Fibroblast of mammary gland (primary cell): Measurements from ENCODE around the gene SDE2.

Experiments
- DNase-seq: peaks from one replicate; pipeline ENCODE4 v3.0.0-alpha.2; 2010; ENCODE audit warnings: low read depth
- H3K4me3 ChIP-seq: 2 replicates; pipeline ENCODE4 v1.5.1; 2011; ENCODE audit warnings: low read depth, mild to moderate bottlenecking, low read length, moderate library complexity; ENCODE audit not compliant: control insufficient read depth
- TF ChIP-seq, protein P1 (sequence below): conservative IDR thresholded peaks from 2 replicates; pipeline ENCODE4 v1.5.1; 2011; ENCODE audit warnings: low read depth, low read length, inconsistent platforms; ENCODE audit not compliant: control insufficient read depth, insufficient read depth

The SDE2 gene

DNA sequence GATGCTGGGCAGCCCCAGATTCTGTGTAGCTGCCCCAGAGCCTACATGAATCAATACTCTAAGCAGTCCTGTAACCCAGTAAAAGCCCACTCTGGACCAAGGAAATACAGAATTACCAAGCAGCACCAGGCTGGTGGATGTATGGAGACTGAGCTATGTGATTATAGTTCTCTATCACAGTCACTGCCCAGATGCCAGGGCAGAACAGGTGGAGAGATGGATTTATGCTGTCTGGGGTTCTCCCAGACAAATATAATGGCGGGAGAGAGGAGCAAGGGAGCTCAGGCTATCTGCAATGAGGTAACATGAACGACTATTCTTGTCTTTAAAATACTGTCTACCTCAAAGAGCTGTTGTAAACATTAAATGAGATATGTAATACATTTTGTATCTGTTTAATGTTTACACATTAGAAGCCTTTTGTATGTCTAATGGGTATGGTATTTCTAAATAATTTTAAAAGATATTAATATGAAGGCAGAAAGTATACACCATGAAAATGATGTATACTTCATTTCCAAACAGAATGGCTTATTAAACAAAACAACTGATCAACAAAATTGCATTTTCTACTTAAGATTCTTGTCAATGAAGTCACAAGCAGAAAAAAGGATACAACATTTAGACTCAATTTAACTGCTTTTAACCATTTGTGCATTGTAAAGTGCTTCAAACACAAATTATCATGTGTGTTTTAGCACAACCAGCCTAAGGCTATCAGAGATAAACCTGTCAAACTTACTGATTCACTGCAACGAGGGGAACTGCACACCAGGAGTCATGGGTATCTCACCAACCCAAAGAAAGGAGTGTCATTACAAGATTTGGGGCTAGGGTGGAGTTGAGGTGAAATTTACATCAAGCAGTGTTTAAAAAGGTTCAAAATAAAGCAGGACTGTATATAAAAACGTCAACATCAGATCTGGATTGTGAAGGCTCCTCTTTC, 3.0 kb downstream of the SDE2 start:
- TF ChIP-seq, protein P1, sequence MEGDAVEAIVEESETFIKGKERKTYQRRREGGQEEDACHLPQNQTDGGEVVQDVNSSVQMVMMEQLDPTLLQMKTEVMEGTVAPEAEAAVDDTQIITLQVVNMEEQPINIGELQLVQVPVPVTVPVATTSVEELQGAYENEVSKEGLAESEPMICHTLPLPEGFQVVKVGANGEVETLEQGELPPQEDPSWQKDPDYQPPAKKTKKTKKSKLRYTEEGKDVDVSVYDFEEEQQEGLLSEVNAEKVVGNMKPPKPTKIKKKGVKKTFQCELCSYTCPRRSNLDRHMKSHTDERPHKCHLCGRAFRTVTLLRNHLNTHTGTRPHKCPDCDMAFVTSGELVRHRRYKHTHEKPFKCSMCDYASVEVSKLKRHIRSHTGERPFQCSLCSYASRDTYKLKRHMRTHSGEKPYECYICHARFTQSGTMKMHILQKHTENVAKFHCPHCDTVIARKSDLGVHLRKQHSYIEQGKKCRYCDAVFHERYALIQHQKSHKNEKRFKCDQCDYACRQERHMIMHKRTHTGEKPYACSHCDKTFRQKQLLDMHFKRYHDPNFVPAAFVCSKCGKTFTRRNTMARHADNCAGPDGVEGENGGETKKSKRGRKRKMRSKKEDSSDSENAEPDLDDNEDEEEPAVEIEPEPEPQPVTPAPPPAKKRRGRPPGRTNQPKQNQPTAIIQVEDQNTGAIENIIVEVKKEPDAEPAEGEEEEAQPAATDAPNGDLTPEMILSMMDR, result no peak
- no peak for DNase-seq
- H3K4me3 ChIP-seq, result no peak overlapping the region

DNA sequence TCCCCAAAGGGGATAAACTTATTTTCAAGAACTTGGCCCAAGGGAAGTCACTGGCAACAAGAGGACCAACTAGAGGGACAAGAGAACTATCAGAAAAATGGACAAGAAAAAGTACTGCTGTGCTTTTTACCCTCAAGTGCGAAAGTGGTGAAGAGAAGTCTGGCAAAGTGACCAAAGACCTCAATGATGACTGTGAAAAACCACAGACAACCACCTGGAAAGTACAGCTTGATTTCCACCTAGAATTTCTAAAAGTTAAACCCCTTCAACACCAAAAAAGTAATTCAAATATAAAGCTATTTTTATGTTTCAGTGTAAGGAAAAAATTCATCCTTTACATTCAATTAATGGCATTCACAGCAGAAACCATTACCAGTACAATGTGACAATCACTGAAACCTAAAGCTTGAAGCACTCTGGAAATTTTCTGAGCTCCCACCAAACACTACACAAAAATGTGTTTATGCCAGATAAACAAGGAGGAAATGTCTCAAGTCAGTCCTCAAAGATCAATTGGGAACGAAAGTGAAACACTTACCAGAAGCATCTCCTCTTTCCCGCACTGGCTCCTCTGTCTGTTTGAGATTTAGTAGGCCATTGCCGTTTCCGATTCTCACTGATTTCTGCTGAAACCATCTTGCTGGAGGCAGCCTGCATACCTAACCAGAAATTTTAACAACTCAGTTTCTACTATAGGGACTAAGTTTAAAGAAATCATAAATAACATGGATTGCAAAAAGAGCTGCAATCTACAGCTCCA, 8.3 kb downstream of the SDE2 start:
- H3K4me3 ChIP-seq, result no peak overlapping the region
- TF ChIP-seq, protein P1, result no peak
- DNase-seq, result no peak

DNA sequence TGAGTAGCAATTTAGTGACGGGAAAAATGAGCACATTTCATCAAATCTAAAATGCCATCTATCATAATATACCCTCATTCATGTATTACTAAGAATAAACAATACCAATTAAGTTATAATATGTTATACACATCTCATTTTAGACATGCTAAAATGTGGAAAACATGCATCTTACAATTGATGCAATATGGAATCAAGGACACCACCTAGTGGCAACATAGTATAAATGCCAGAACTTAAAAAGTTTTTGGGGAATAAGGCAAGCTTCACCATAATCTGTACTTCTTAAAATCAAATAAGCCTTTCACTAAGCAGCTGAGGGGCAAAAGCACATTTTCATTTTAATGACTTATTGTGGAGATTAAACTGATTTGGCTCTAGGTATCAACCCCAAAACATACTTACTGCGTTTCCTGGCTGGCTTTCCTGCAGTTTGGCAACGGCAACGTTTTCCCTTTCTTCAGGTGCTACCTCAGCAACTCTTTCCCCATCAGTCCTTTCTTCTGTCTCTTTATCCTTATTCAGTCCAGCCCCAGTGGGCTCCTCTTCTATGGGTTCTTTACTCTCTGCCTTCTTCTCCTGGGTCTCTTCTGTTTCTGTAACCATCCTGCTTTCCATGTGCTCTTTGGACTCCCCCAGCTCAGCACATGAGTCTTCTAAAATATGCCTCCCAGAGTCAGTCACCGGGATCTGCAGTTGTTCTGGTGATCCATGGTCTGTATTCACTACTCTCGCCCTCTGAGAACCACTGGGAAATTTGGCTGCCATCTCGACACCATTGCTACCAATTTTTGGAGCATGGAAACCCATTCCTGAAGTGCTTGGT, 11.4 kb downstream of the SDE2 start:
- peak; percentile 71 for DNase-seq
- no peak overlapping the region for H3K4me3 ChIP-seq
- TF ChIP-seq, protein P1, result peak; percentile 75

DNA sequence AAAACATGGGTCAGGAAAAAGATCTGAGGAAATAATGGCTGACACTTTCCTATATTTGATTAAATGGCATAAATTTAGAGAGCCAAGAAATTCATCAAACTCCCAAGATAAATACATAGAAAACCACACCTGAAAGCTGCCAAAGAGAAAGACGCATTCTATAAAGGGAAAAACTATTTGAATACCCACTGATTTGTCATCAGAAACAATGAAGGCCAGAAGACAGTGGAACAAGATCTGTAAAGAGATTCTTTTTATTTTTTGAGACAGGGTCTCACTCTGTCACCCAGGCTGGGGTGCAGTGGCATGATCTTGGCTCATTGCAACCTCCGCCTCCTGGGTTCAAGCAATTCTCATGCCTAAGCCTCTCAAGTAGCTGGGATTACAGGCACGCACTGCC, 17.4 kb downstream of the SDE2 start:
- H3K4me3 ChIP-seq, result no peak overlapping the region
- TF ChIP-seq, protein P1, result no peak
- peak; percentile 6 for DNase-seq

DNA sequence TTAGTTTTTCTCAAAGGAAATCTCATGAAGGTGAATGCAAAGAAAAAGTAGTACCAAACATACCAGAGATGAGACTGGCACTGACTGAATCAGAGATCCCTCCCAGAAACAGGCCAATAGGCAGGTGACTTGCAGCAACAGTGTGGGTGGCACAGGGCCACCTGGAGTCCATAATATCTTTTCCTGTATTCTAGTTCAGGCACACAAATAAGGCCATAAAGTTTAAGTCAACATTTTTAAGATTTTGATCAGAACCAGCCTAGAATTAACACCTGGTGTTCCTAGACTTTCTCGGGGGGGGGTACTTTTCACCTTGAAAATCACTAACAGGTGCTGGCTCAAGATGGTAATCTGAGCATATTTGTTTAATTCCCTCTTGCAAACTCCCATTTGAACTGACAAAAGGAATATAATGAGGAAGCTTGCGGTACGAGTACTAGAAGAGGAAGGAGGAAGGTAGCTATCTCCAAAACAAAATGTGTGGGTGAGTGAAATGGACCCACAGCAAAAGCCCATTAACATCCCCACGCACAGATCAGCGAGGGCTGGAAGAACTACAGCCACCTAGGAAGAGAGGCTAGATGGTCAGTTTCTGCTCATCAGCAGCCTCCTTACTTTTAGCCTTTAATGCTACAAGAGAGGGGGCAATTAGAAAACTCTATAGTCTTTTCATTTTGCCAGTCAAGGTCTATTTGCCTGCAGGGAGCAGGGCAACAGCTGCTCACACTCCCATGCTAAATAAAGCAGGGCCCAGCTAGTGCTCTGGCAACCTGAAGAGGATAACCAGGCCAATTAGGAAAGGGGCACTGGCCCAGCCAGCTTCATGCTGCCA, 18.9 kb downstream of the SDE2 start:
- H3K4me3 ChIP-seq, result no peak overlapping the region
- TF ChIP-seq, protein P1, result no peak
- no peak for DNase-seq
